G401 (cell line): ENCODE measurements around the gene OR6C68. TPM values are rescaled to one million over a fixed set of nuclear protein-coding genes. Genes with fewer than 3 reads are reported as not detected.

Source experiments
- total RNA-seq: library from RNA; depleted of rRNA; stranded (reverse); fragments of >200 nt; shearing (Covaris generic); gene quantifications from 2 replicates; pipeline ENCODE4 v1.2.3, GENCODE V29; 2014; rRNA removed

OR6C68 gene
- total RNA-seq, 1 experiment from 2014 or later: not detected

Other genes starting within 250 kb of the OR6C68 start
- not detected in 2 replicates for gene OR6C74, start 247.8 kb upstream of the OR6C68 start, total RNA-seq
- gene OR6C6, start 195.8 kb upstream of the OR6C68 start, total RNA-seq: not detected in 2 replicates
- not detected in 2 replicates for gene OR6C1, start 178.0 kb upstream of the OR6C68 start, total RNA-seq
- gene OR6C3, start 161.6 kb upstream of the OR6C68 start, total RNA-seq: not detected in 2 replicates
- not detected in 2 replicates for gene OR6C75, start 129.4 kb upstream of the OR6C68 start, total RNA-seq
- not detected in 2 replicates for gene OR6C65, start 91.8 kb upstream of the OR6C68 start, total RNA-seq
- not detected in 2 replicates for gene OR6C76, start 66.1 kb upstream of the OR6C68 start, total RNA-seq
- not detected in 2 replicates for gene OR6C2, start 48.3 kb upstream of the OR6C68 start, total RNA-seq
- gene OR6C70, start 22.2 kb upstream of the OR6C68 start, total RNA-seq: not detected in 2 replicates
- not detected in 2 replicates for gene OR6C4, start 57.2 kb downstream of the OR6C68 start, total RNA-seq
- not detected in 2 replicates for gene OR2AP1, start 80.1 kb downstream of the OR6C68 start, total RNA-seq
- gene OR10P1, start 144.5 kb downstream of the OR6C68 start, total RNA-seq: not detected in 2 replicates
- gene ITGA7, start 215.5 kb downstream of the OR6C68 start, total RNA-seq: 0.58 and 3.0 TPM in 2 replicates
- gene BLOC1S1, start 223.7 kb downstream of the OR6C68 start, total RNA-seq: 60.2 and 73.7 TPM in 2 replicates
- 2.5 and 4.3 TPM in 2 replicates for gene RDH5, start 228.0 kb downstream of the OR6C68 start, total RNA-seq
- 897 and 1,131 TPM in 2 replicates for gene CD63, start 236.6 kb downstream of the OR6C68 start, total RNA-seq